Panc1 (cell line): ENCODE results near the gene BCR. TPM values are rescaled to one million over a fixed set of nuclear protein-coding genes. Genes with fewer than 3 reads are reported as not detected.

Source experiments
- ATAC-seq: fragments of 200-7000 bp; cut with Tn5 transposase; 2 replicates; pipeline ENCODE4 v1.9.1; 2020; ENCODE audit warnings: mild to moderate bottlenecking, moderate library complexity
- BruUV-seq: library from RNA; stranded (reverse); fragments of 400-500 nt; replicated peaks from 2 replicates; lab custom pipeline; 2021; lab: Mats Ljungman, UMichigan
- CTCF ChIA-PET: fragments of 300-600 bp; sonication (Branson Sonifier 250); formaldehyde crosslinking; loops from one replicate; lab custom pipeline; 2022; ENCODE audit warnings: antibody characterized with exemption; lab: Charles Lee
- POLR2A ChIA-PET: fragments of 300-600 bp; sonication (Branson Sonifier 250); formaldehyde crosslinking; loops from one replicate; lab custom pipeline; 2022; ENCODE audit warnings: antibody characterized with exemption; lab: Charles Lee
- DNase-seq: peaks from one replicate; pipeline ENCODE4 v3.0.0-alpha.2; 2010; ENCODE audit warnings: low read depth, low spot score
- H3K27ac ChIP-seq: 2 replicates; pipeline ENCODE4 v1.5.1; 2011; ENCODE audit warnings: mild to moderate bottlenecking, low read length, inconsistent platforms
- H3K27me3 ChIP-seq: fragments of 200-500 bp; sonication (Bioruptor generic); 2 replicates; pipeline ENCODE4 v1.6.0; 2014; ENCODE audit warnings: low read length, inconsistent platforms; ENCODE audit not compliant: control insufficient read depth, insufficient read depth
- H3K36me3 ChIP-seq: fragments of 200-500 bp; sonication (Bioruptor generic); 2 replicates; pipeline ENCODE4 v1.5.1; 2014; ENCODE audit warnings: inconsistent platforms, mild to moderate bottlenecking, low read length, moderate library complexity; ENCODE audit not compliant: control insufficient read depth, insufficient read depth
- H3K4me1 ChIP-seq: 2 replicates; pipeline ENCODE4 v1.5.1; 2011; ENCODE audit warnings: inconsistent platforms, mild to moderate bottlenecking, low read length, moderate library complexity; ENCODE audit not compliant: control insufficient read depth, insufficient read depth
- H3K4me3 ChIP-seq, 2 experiments: 2 replicates each; pipeline ENCODE4 v1.5.1; 2011 to 2012; ENCODE audit warnings: low read depth in 2 of 2, low read length in 2 of 2, mild to moderate bottlenecking in 2 of 2, inconsistent platforms in 1 of 2, moderate library complexity in 1 of 2
- H3K9me3 ChIP-seq: fragments of 200-500 bp; sonication (Bioruptor generic); 2 replicates; pipeline ENCODE4 v1.5.1; 2014; ENCODE audit warnings: low read depth, mild to moderate bottlenecking, inconsistent platforms, low read length, moderate library complexity; ENCODE audit not compliant: control insufficient read depth, insufficient read depth
- POLR2AphosphoS5 ChIP-seq: IDR thresholded peaks from 2 replicates; pipeline ENCODE4 v1.6.1; 2012; ENCODE audit warnings: mild to moderate bottlenecking, low read depth, low read length, moderate library complexity
- SIN3A ChIP-seq: IDR thresholded peaks from 2 replicates; pipeline ENCODE4 v1.6.1; 2012; ENCODE audit warnings: low read depth, mild to moderate bottlenecking, low read length, moderate library complexity, borderline replicate concordance; ENCODE audit not compliant: insufficient read depth
- TCF7L2 ChIP-seq: IDR thresholded peaks from 2 replicates; pipeline ENCODE4 v1.6.1; 2011; ENCODE audit warnings: mild to moderate bottlenecking, low read depth, low read length, inconsistent platforms
- in situ Hi-C: cut with HindIII; loops from 2 replicates; pipeline ENCODE4 v1.10.0; 2016; ENCODE audit warnings: low sequenced_read_pairs, low pct_unique_long_range_greater_than_20kb
- intact Hi-C: fragments of 100-400 bp; cut with micrococcal nuclease; formaldehyde crosslinking; loops from one replicate; pipeline ENCODE4 v1.10.0; 2022; ENCODE audit not compliant: unreplicated experiment
- total RNA-seq: library from RNA; stranded (reverse); gene quantifications from one replicate; pipeline ENCODE4 v1.2.1, GENCODE V29; 2021; ENCODE audit not compliant: unreplicated experiment
- TF ChIP-seq, protein P1 (sequence below): fragments of 450-650 bp; IDR thresholded peaks from 2 replicates; pipeline ENCODE4 v1.5.1; 2017; ENCODE audit warnings: mild to moderate bottlenecking
- TF ChIP-seq, protein P2 (sequence below), 2 experiments: IDR thresholded peaks; 2 replicates each; pipeline ENCODE4 v1.6.1; 2011 to 2012; ENCODE audit warnings: low read depth in 2 of 2, control low read depth in 1 of 2, low read length in 1 of 2, mild to moderate bottlenecking in 1 of 2, moderate library complexity in 1 of 2; ENCODE audit not compliant: insufficient read depth in 1 of 2

Gene BCR
- total RNA-seq, 1 experiment from 2014 or later = 32.1 TPM

DNA sequence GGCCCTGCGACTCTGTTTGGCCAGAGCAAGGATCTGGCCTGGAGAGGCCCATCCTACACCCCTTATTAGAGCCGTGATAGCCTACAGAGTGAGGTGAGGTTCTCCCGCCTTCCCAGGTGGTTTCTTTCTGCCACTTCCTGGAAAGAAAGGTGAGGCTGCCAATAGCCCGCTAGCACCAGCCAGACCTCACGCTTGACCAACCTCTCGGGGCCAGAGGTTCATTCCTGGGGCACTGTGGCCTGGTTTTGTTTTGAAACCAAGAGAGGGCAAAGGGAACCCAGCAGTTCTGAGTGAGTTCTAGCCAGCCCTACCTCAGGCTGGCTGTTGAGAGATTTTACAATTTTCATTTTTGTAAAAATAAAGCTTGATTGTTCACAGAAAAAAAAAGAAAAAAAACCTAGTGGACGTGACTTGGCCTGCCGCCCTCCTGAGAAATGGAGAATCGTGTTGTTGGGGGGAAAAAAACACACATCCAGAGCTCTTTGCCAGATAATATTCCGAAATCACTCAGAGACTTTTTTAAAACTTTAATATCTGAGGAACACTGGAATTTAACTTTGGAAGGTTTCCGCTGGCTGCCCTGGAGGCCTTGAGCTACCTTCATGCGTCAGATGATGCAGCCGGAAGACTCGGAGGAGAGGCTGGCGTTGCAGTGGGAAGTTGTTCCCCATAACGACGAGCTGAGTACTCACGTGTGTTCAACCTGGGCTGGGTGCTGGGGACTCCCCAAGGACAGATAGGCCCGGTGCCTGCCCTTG, 84.5 kb downstream of the BCR start:
- DNase-seq (no peak), ATAC-seq (no peak)
- in situ Hi-C loops = no loop called here
- intact Hi-C loops = no loop called here
- no peaks in the 10 kb centered on the region for H3K27me3 ChIP-seq
- no peaks in the 10 kb centered on the region for H3K9me3 ChIP-seq
- H3K36me3 ChIP-seq = no peaks in the 10 kb centered on the region
- TF ChIP-seq, protein P1, sequence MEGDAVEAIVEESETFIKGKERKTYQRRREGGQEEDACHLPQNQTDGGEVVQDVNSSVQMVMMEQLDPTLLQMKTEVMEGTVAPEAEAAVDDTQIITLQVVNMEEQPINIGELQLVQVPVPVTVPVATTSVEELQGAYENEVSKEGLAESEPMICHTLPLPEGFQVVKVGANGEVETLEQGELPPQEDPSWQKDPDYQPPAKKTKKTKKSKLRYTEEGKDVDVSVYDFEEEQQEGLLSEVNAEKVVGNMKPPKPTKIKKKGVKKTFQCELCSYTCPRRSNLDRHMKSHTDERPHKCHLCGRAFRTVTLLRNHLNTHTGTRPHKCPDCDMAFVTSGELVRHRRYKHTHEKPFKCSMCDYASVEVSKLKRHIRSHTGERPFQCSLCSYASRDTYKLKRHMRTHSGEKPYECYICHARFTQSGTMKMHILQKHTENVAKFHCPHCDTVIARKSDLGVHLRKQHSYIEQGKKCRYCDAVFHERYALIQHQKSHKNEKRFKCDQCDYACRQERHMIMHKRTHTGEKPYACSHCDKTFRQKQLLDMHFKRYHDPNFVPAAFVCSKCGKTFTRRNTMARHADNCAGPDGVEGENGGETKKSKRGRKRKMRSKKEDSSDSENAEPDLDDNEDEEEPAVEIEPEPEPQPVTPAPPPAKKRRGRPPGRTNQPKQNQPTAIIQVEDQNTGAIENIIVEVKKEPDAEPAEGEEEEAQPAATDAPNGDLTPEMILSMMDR = no peak
- no peak for TF ChIP-seq POLR2AphosphoS5
- no peak for TF ChIP-seq SIN3A
- no peak for TF ChIP-seq TCF7L2
- TF ChIP-seq, protein P2, sequence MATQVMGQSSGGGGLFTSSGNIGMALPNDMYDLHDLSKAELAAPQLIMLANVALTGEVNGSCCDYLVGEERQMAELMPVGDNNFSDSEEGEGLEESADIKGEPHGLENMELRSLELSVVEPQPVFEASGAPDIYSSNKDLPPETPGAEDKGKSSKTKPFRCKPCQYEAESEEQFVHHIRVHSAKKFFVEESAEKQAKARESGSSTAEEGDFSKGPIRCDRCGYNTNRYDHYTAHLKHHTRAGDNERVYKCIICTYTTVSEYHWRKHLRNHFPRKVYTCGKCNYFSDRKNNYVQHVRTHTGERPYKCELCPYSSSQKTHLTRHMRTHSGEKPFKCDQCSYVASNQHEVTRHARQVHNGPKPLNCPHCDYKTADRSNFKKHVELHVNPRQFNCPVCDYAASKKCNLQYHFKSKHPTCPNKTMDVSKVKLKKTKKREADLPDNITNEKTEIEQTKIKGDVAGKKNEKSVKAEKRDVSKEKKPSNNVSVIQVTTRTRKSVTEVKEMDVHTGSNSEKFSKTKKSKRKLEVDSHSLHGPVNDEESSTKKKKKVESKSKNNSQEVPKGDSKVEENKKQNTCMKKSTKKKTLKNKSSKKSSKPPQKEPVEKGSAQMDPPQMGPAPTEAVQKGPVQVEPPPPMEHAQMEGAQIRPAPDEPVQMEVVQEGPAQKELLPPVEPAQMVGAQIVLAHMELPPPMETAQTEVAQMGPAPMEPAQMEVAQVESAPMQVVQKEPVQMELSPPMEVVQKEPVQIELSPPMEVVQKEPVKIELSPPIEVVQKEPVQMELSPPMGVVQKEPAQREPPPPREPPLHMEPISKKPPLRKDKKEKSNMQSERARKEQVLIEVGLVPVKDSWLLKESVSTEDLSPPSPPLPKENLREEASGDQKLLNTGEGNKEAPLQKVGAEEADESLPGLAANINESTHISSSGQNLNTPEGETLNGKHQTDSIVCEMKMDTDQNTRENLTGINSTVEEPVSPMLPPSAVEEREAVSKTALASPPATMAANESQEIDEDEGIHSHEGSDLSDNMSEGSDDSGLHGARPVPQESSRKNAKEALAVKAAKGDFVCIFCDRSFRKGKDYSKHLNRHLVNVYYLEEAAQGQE (IDR thresholded peaks at IDR 0.05; ENCODE audit: insufficient read depth in 1 of 2, low read depth in 2 of 2, low read length in 1 of 2) = no peak
- H3K4me3 ChIP-seq = no peak overlapping the region
- TSS peak; percentile 49 for BruUV-seq
- ChIA-PET POLR2A (no interaction called here), CTCF (no interaction called here)
- H3K27ac ChIP-seq = no peak overlapping the region
- no peaks in the 10 kb centered on the region for H3K4me1 ChIP-seq

DNA sequence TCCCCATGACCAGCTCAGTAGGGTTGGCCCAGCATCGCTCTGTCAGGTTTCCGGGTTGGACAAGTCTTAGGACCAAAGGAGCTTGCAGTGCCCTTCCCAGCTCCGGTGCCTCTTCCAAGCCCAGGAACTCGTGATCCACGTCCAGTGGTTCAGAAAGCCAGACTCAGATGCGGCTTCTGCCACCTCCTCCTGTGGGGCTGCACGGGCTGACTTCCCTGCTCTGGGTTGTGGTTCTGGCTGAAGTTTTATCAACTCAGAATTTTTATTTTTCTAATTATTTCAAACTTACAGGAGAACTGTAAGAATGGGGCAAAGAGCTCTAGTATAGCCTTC, 85.0 kb downstream of the BCR start:
- no peaks in the 10 kb centered on the region for H3K36me3 ChIP-seq
- ATAC-seq (no peak), DNase-seq (no peak)
- no TSS peak for BruUV-seq
- in situ Hi-C loops = no loop called here
- H3K27ac ChIP-seq = no peak overlapping the region
- H3K27me3 ChIP-seq = no peaks in the 10 kb centered on the region
- no peaks in the 10 kb centered on the region for H3K9me3 ChIP-seq
- no peaks in the 10 kb centered on the region for H3K4me1 ChIP-seq
- H3K4me3 ChIP-seq = no peak overlapping the region
- intact Hi-C loops = no loop called here
- ChIA-PET CTCF (no interaction called here), POLR2A (no interaction called here)
- TF ChIP-seq TCF7L2 (no peak), POLR2AphosphoS5 (no peak), SIN3A (no peak)
- TF ChIP-seq, protein P2 (IDR thresholded peaks at IDR 0.05; ENCODE audit: insufficient read depth in 1 of 2, low read depth in 2 of 2, low read length in 1 of 2) = no peak
- TF ChIP-seq, protein P1 = no peak
